Hippocampal formation (tissue), 2 donors: ENCODE measurements around the gene PDZD8.
"Not testable (repeated sequence)": the region's sequence is repeated elsewhere in the genome, so short reads cannot be mapped to it uniquely, and the experiment has no call there.

Experiments used
- DNase-seq, 2 donors: peaks; one replicate each; lab custom pipeline; 2025; lab: John Stamatoyannopoulos, UW

Gene PDZD8

GRCh38 chr10:117294735-117295134 lies 80.5 kb downstream of the PDZD8 start:
- DNase-seq = no peak

GRCh38 chr10:117294039-117294645 lies 81.1 kb downstream of the PDZD8 start:
- DNase-seq = no peak

GRCh38 chr10:117290872-117291271 lies 84.4 kb downstream of the PDZD8 start:
- DNase-seq = not testable (repeated sequence)

- DNase-seq = no peak
Measured at GRCh38 chr10:117284716-117285494, 90.3 kb downstream of the PDZD8 start.

- DNase-seq = no peak
Measured at GRCh38 chr10:117277675-117278074, 97.6 kb downstream of the PDZD8 start.

- DNase-seq = no peak
Measured at GRCh38 chr10:117275121-117275520, 100.1 kb downstream of the PDZD8 start.

GRCh38 chr10:117274509-117274908 lies 100.7 kb downstream of the PDZD8 start:
- no peak for DNase-seq

GRCh38 chr10:117273980-117274379 lies 101.3 kb downstream of the PDZD8 start:
- no peak for DNase-seq

- no peak for DNase-seq
Measured at GRCh38 chr10:117272195-117273076, 102.8 kb downstream of the PDZD8 start.

- DNase-seq = no peak
Measured at GRCh38 chr10:117271427-117271826, 103.8 kb downstream of the PDZD8 start.

- no peak for DNase-seq
Measured at GRCh38 chr10:117268907-117269306, 106.3 kb downstream of the PDZD8 start.

- DNase-seq = no peak
Measured at GRCh38 chr10:117268258-117268657, 107.0 kb downstream of the PDZD8 start.

- no peak for DNase-seq
Measured at GRCh38 chr10:117266812-117267211, 108.4 kb downstream of the PDZD8 start.

GRCh38 chr10:117266400-117266799 lies 108.8 kb downstream of the PDZD8 start:
- no peak for DNase-seq

GRCh38 chr10:117264782-117265181 lies 110.5 kb downstream of the PDZD8 start:
- DNase-seq = no peak

GRCh38 chr10:117262903-117263293 lies 112.3 kb downstream of the PDZD8 start:
- DNase-seq = no peak

GRCh38 chr10:117262291-117262902 lies 112.8 kb downstream of the PDZD8 start:
- no peak for DNase-seq

- DNase-seq = no peak
Measured at GRCh38 chr10:117261501-117261900, 113.7 kb downstream of the PDZD8 start.

GRCh38 chr10:117260084-117260483 lies 115.2 kb downstream of the PDZD8 start:
- DNase-seq = no peak

- no peak for DNase-seq
Measured at GRCh38 chr10:117259279-117259678, 116.0 kb downstream of the PDZD8 start.

GRCh38 chr10:117257721-117258120 lies 117.5 kb downstream of the PDZD8 start:
- no peak for DNase-seq

GRCh38 chr10:117256910-117257309 lies 118.3 kb downstream of the PDZD8 start:
- DNase-seq = no peak
